Testis (tissue), 2 donors: ENCODE data around the gene MISP.

ENCODE experiments used
- POLR2A ChIP-seq: fragments of 450-650 bp; IDR thresholded peaks from one replicate; pipeline ENCODE4 v1.6.1; 2017; ENCODE audit warnings: antibody characterized with exemption, mild to moderate bottlenecking, moderate library complexity
- TF ChIP-seq, protein P1 (sequence below), 3 experiments: fragments of 450-650 bp in 2 of 3; fragments of 200-600 bp in 1 of 3; sonication (generic) in 1 of 3; IDR thresholded peaks; one replicate each; pipeline ENCODE4 v1.5.1; 2016 to 2019; ENCODE audit warnings: antibody characterized with exemption in 3 of 3, mild to moderate bottlenecking in 2 of 3, moderate library complexity in 1 of 3

DNA sequence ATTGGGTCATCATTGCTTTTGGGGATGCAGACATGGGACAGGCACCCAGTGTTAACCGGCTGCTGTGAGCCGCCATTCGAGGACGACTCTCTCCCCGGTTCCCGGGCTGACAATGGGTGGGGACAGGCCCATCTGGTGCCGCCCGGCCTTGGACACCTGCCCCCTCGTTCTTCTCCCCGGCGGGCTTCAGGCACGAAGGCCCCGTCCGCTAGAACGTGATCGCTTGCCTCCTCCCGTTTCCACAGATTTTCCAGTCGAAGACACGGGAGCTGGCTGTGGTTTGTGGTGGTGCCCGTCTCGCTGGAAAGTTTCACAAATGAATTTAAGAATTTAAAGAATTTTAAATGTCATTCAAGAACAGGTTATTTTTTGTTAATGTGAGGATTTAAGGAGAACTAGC is 40.1 kb upstream of the MISP start:
- TF ChIP-seq POLR2A = no peak
- TF ChIP-seq, protein P1, sequence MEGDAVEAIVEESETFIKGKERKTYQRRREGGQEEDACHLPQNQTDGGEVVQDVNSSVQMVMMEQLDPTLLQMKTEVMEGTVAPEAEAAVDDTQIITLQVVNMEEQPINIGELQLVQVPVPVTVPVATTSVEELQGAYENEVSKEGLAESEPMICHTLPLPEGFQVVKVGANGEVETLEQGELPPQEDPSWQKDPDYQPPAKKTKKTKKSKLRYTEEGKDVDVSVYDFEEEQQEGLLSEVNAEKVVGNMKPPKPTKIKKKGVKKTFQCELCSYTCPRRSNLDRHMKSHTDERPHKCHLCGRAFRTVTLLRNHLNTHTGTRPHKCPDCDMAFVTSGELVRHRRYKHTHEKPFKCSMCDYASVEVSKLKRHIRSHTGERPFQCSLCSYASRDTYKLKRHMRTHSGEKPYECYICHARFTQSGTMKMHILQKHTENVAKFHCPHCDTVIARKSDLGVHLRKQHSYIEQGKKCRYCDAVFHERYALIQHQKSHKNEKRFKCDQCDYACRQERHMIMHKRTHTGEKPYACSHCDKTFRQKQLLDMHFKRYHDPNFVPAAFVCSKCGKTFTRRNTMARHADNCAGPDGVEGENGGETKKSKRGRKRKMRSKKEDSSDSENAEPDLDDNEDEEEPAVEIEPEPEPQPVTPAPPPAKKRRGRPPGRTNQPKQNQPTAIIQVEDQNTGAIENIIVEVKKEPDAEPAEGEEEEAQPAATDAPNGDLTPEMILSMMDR (IDR thresholded peaks at IDR 0.05) = no peak
